Prostate gland (tissue), 2 donors: ENCODE measurements around the gene ABCF2. TPM values are rescaled to one million over a fixed set of nuclear protein-coding genes. Genes with fewer than 3 reads are reported as not detected.

ENCODE experiments used
- DNase-seq: peaks from one replicate; pipeline ENCODE4 v3.0.0-alpha.2; 2019; ENCODE audit warnings: low spot score
- H3K27ac ChIP-seq, 2 donors: fragments of 200-600 bp; sonication (generic); 2 replicates each; pipeline ENCODE4 v1.5.1; 2017 to 2019
- H3K27me3 ChIP-seq: fragments of 200-600 bp; sonication (generic); replicated peaks from 2 replicates; pipeline ENCODE4 v1.5.1; 2019; ENCODE audit not compliant: insufficient read depth
- H3K36me3 ChIP-seq, 2 donors: fragments of 200-600 bp; sonication (generic); 1 replicate in 1 of 2; 2 replicates in 1 of 2; pipeline versions ENCODE4 v1.5.1 to v1.8.1; 2017 to 2019
- H3K4me1 ChIP-seq: fragments of 200-600 bp; sonication (generic); replicated peaks from 2 replicates; pipeline ENCODE4 v1.5.1; 2019
- H3K4me3 ChIP-seq, 2 donors: fragments of 200-600 bp; sonication (generic); 2 replicates each; pipeline ENCODE4 v1.5.1; 2017 to 2019
- H3K9me3 ChIP-seq: fragments of 200-600 bp; sonication (generic); 2 replicates; pipeline ENCODE4 v1.5.1; 2017
- CTCF ChIP-seq, 4 experiments: fragments of 200-600 bp in 2 of 4; fragments of 450-650 bp in 2 of 4; sonication (generic) in 2 of 4; IDR thresholded peaks; 1 replicate in 3 of 4; 2 replicates in 1 of 4; pipeline ENCODE4 v1.5.1; 2016 to 2019; ENCODE audit warnings: antibody characterized with exemption in 4 of 4, mild to moderate bottlenecking in 2 of 4, moderate library complexity in 2 of 4
- POLR2A ChIP-seq: fragments of 450-650 bp; IDR thresholded peaks from one replicate; pipeline ENCODE4 v1.6.1; 2016; ENCODE audit warnings: antibody characterized with exemption, mild to moderate bottlenecking
- POLR2AphosphoS5 ChIP-seq: sonication (generic); formaldehyde crosslinking; IDR thresholded peaks from one replicate; pipeline ENCODE4 v1.6.1; 2017; ENCODE audit warnings: antibody characterized with exemption
- WGBS: methylation state at CpG from one replicate; pipeline ENCODE4 v1.1.5; 2018; 5-methylcytosine and 5-hydroxymethylcytosine counted together
- intact Hi-C: fragments of 100-400 bp; cut with DNase I; formaldehyde crosslinking; loops from one replicate; pipeline ENCODE4 v1.14.2; 2022
- total RNA-seq, 2 donors: library from RNA; depleted of rRNA; stranded (reverse); fragments of >200 nt; gene quantifications; one replicate each; pipeline ENCODE4 v1.1.0, GENCODE V29; 2016

The ABCF2 gene
- total RNA-seq, 2 donors from 2014 or later: 23.3 to 33.3 TPM

- H3K9me3 ChIP-seq: no peaks in the 10 kb centered on the region
- intact Hi-C loops: no loop called here
- H3K27ac ChIP-seq: peak overlapping the region; percentile 75 to 84
- H3K4me3 ChIP-seq: peak overlapping the region in 1 of 2 donors; percentile 52
- H3K4me1 ChIP-seq: no peaks in the 10 kb centered on the region
- TF ChIP-seq POLR2AphosphoS5 (no peak), CTCF (IDR thresholded peaks at IDR 0.05) (no peak), POLR2A (no peak)
- no peaks in the 10 kb centered on the region for H3K27me3 ChIP-seq
- WGBS: 53% methylated on average over 4 of the region's 4 CpGs
- no peak for DNase-seq
- H3K36me3 ChIP-seq: peaks cover 0 to 2% of the 10 kb centered on the region in 2 donors
These were observed 20.0 kb upstream of the ABCF2 start for GRCh38 chr7:151246851-151247580.

- no peak for TF ChIP-seq POLR2A
- no peak for TF ChIP-seq POLR2AphosphoS5
- TF ChIP-seq CTCF (IDR thresholded peaks at IDR 0.05): no peak
- 69% methylated on average over 13 of the region's 13 CpGs for WGBS
- Histone ChIP-seq H3K4me1 (no peaks in the 10 kb centered on the region), H3K27ac (no peak overlapping the region), H3K9me3 (no peaks in the 10 kb centered on the region), H3K27me3 (no peaks in the 10 kb centered on the region), H3K4me3 (no peak overlapping the region), H3K36me3 (peaks cover 0 to 2% of the 10 kb centered on the region in 2 donors)
- DNase-seq: no peak
- intact Hi-C loops: no loop called here
These were observed 19.3 kb upstream of the ABCF2 start for GRCh38 chr7:151246102-151246850.

- intact Hi-C loops: loop anchor here (2.0 kb wide), 1 partner anchor 57 kb away; no protein-coding TSS in a partner anchor
- whole genome bisulfite sequencing: 7% methylated on average over 48 of the region's 60 CpGs
- no peak for TF ChIP-seq POLR2A
- TF ChIP-seq POLR2AphosphoS5: no peak
- peak; percentile 34 to 64 (median 48) for TF ChIP-seq CTCF (IDR thresholded peaks at IDR 0.05)
- Histone ChIP-seq H3K27me3 (no peaks in the 10 kb centered on the region), H3K9me3 (no peaks in the 10 kb centered on the region), H3K36me3 (peaks cover 0 to 2% of the 10 kb centered on the region in 2 donors), H3K4me1 (no peaks in the 10 kb centered on the region), H3K27ac (peak overlapping the region in 1 of 2 donors; percentile 12), H3K4me3 (peak overlapping the region; percentile 24 to 25)
- DNase-seq: no peak
These were observed 18.5 kb upstream of the ABCF2 start for GRCh38 chr7:151245360-151246101.

- no peak overlapping the region for H3K27ac ChIP-seq
These were observed 17.9 kb upstream of the ABCF2 start for GRCh38 chr7:151244841-151245346.

More at GRCh38 chr7:151244841-151245346, 17.9 kb upstream of the ABCF2 start:
- H3K4me3 ChIP-seq: peak overlapping the region; percentile 24 to 25
- no peak for DNase-seq
- WGBS: 14% methylated on average over 15 of the region's 15 CpGs
- H3K27me3 ChIP-seq: no peaks in the 10 kb centered on the region
- no peaks in the 10 kb centered on the region for H3K9me3 ChIP-seq
- intact Hi-C loops: loop anchor here (2.0 kb wide), 1 partner anchor 58 kb away; no protein-coding TSS in a partner anchor
- peaks cover 0 to 2% of the 10 kb centered on the region in 2 donors for H3K36me3 ChIP-seq
- H3K4me1 ChIP-seq: no peaks in the 10 kb centered on the region
- TF ChIP-seq CTCF (IDR thresholded peaks at IDR 0.05): no peak
- no peak for TF ChIP-seq POLR2AphosphoS5
- TF ChIP-seq POLR2A: no peak
